ENCODE data around the gene GLIS2.

GLIS2 gene

GRCh38 chr16:4372578-4373355 lies 56.9 kb downstream of the GLIS2 start:
- DNase-seq = no peak

GRCh38 chr16:4373356-4373908 lies 57.6 kb downstream of the GLIS2 start:
- DNase-seq = no peak

GRCh38 chr16:4373909-4374742 lies 58.3 kb downstream of the GLIS2 start:
- no peak for DNase-seq

- DNase-seq = no peak
Observed at GRCh38 chr16:4375717-4376116, 59.9 kb downstream of the GLIS2 start.

- no peak for DNase-seq
Observed at GRCh38 chr16:4376126-4376892, 60.4 kb downstream of the GLIS2 start.

- no peak for DNase-seq
Observed at GRCh38 chr16:4376893-4377572, 61.2 kb downstream of the GLIS2 start.

- DNase-seq = no peak
Observed at GRCh38 chr16:4377573-4378154, 61.8 kb downstream of the GLIS2 start.

- DNase-seq = no peak
Observed at GRCh38 chr16:4378161-4378666, 62.3 kb downstream of the GLIS2 start.

- DNase-seq = no peak
Observed at GRCh38 chr16:4378999-4379690, 63.3 kb downstream of the GLIS2 start.

GRCh38 chr16:4380119-4381063 lies 64.5 kb downstream of the GLIS2 start:
- DNase-seq = no peak

GRCh38 chr16:4381072-4381934 lies 65.4 kb downstream of the GLIS2 start:
- no peak for DNase-seq

- no peak for DNase-seq
Observed at GRCh38 chr16:4381935-4382794, 66.3 kb downstream of the GLIS2 start.

- DNase-seq = no peak
Observed at GRCh38 chr16:4382795-4383357, 67.0 kb downstream of the GLIS2 start.

GRCh38 chr16:4383591-4384444 lies 68.0 kb downstream of the GLIS2 start:
- no peak for DNase-seq

- DNase-seq = no peak
Observed at GRCh38 chr16:4384509-4384942, 68.7 kb downstream of the GLIS2 start.

- no peak for DNase-seq
Observed at GRCh38 chr16:4385066-4385788, 69.4 kb downstream of the GLIS2 start.
